ENCODE data around the gene BAZ2B. TPM values are rescaled to one million over a fixed set of nuclear protein-coding genes. Genes with fewer than 3 reads are reported as not detected.

The BAZ2B gene
- total and polyA plus RNA-seq, 2 of the 13 experiments (the other 11 are each of a cell fraction or from before 2014, with no cell fraction given) = 14.0 to 15.1 TPM

- Histone ChIP-seq H3K9ac (ENCODE audit: insufficient read depth, low read depth, low read length) (no peak overlapping the region), H2AFZ (ENCODE audit: low read length) (no peak overlapping the region), H3K4me1 (ENCODE audit: insufficient read depth, low read length) (peaks cover 26% of the 10 kb centered on the region), H4K20me1 (ENCODE audit: insufficient read depth, low read length) (no peaks in the 10 kb centered on the region), H3K4me3 (replicated peaks in 1 of 3; ENCODE audit: insufficient read depth in 1 of 3, low read depth in 2 of 3, low read length in 3 of 3) (no peak overlapping the region), H3K36me3 (replicated peaks in 1 of 2; ENCODE audit: control insufficient read depth in 1 of 2, insufficient read depth in 2 of 2, low read length in 2 of 2) (no peaks in the 10 kb centered on the region), H3K9me3 (ENCODE audit: low read length) (no peaks in the 10 kb centered on the region), H3K4me2 (ENCODE audit: low read depth, low read length) (peak overlapping the region; percentile 41), H3K27ac (ENCODE audit: extremely low read length, insufficient read depth, low read length) (no peak overlapping the region), H3K79me2 (ENCODE audit: insufficient read depth, low read length) (no peaks in the 10 kb centered on the region), H3K27me3 (ENCODE audit: control insufficient read depth in 1 of 2, insufficient read depth in 2 of 2, low read length in 2 of 2) (no peaks in the 10 kb centered on the region)
- in situ Hi-C loops (cut with HindIII; ENCODE audit: extremely low pct_ligation_motif_present, low pct_unique_long_range_greater_than_20kb) (no loop called here), intact Hi-C loops (cut with micrococcal nuclease; ENCODE audit: unreplicated experiment) (no loop called here)
- no peak for DNase-seq (ENCODE audit: low spot score)
- BruUV-seq (replicated peaks) = no TSS peak
- FAIRE-seq = no peak
- CTCF ChIA-PET (ENCODE audit: low intra/inter-chr PET ratio, low total read pairs) = no interaction called here
- WGBS (ENCODE audit: low lambda C conversion rate) = 14% methylated on average over 5 of the region's 6 CpGs
- ATAC-seq = peak; percentile 58
- no peak for TF ChIP-seq CBX5 (CRISPR knock-in tag; IDR thresholded peaks at IDR 0.05; ENCODE audit: borderline replicate concordance)
- TF ChIP-seq ZFP1 (CRISPR knock-in tag; IDR thresholded peaks at IDR 0.05) = no peak
- POLR2A ChIA-PET = no interaction called here
Observed at GRCh38 chr2:159292157-159292556, 324.2 kb downstream of the BAZ2B start.

GRCh38 chr2:159290289-159290907 lies 325.9 kb downstream of the BAZ2B start:
- peak overlapping the region; percentile 67 for H3K4me2 ChIP-seq (ENCODE audit: low read depth, low read length)
- TF ChIP-seq CEBPG (CRISPR knock-in tag; IDR thresholded peaks at IDR 0.05) (peak; percentile 73), ZNF75D (CRISPR knock-in tag; IDR thresholded peaks at IDR 0.05; ENCODE audit: borderline replicate concordance) (no peak), ZNF615 (CRISPR knock-in tag; IDR thresholded peaks at IDR 0.05; ENCODE audit: borderline replicate concordance) (no peak), CERS6 (CRISPR knock-in tag; IDR thresholded peaks at IDR 0.05) (no peak), ZNF850 (CRISPR knock-in tag; conservative IDR thresholded peaks at IDR 0.05) (no peak), MYPOP (CRISPR knock-in tag; IDR thresholded peaks at IDR 0.05) (0 out of 2 replicates have a peak, but pooled peaks have one; percentile 20), CBFB (CRISPR knock-in tag; IDR thresholded peaks at IDR 0.05) (no peak), ARID5B (CRISPR knock-in tag; IDR thresholded peaks at IDR 0.05) (0 out of 2 replicates have a peak, but pooled peaks have one; percentile 23), IRF9 (CRISPR knock-in tag; IDR thresholded peaks at IDR 0.05; ENCODE audit: borderline replicate concordance) (no peak)

More at GRCh38 chr2:159290289-159290907, 325.9 kb downstream of the BAZ2B start:
- BruUV-seq (replicated peaks) = no TSS peak
- DNase-seq (ENCODE audit: low spot score) (peak; percentile 33), ATAC-seq (no peak), FAIRE-seq (no peak)
- no peaks in the 10 kb centered on the region for H4K20me1 ChIP-seq (ENCODE audit: insufficient read depth, low read length)
- no peak overlapping the region for H3K9ac ChIP-seq (ENCODE audit: insufficient read depth, low read depth, low read length)
- WGBS (ENCODE audit: low lambda C conversion rate) = 5% methylated on average over 7 of the region's 7 CpGs
- CTCF ChIA-PET (ENCODE audit: low intra/inter-chr PET ratio, low total read pairs) = no interaction called here
- H3K79me2 ChIP-seq (ENCODE audit: insufficient read depth, low read length) = peaks cover 7% of the 10 kb centered on the region
- H3K9me3 ChIP-seq (ENCODE audit: low read length) = no peaks in the 10 kb centered on the region
- intact Hi-C loops (cut with micrococcal nuclease; ENCODE audit: unreplicated experiment) = no loop called here
- in situ Hi-C loops (cut with HindIII; ENCODE audit: extremely low pct_ligation_motif_present, low pct_unique_long_range_greater_than_20kb) = no loop called here
- peak overlapping the region; percentile 92 for H2AFZ ChIP-seq (ENCODE audit: low read length)
- H3K4me3 ChIP-seq (replicated peaks in 1 of 3; ENCODE audit: insufficient read depth in 1 of 3, low read depth in 2 of 3, low read length in 3 of 3) = peak overlapping the region in 2 of 3 experiments; percentile 17 to 24; a peak in 1 of 6 replicates
- no peaks in the 10 kb centered on the region; a peak in 1 of 5 replicates for H3K27me3 ChIP-seq (ENCODE audit: control insufficient read depth in 1 of 2, insufficient read depth in 2 of 2, low read length in 2 of 2)
- no peaks in the 10 kb centered on the region for H3K36me3 ChIP-seq (replicated peaks in 1 of 2; ENCODE audit: control insufficient read depth in 1 of 2, insufficient read depth in 2 of 2, low read length in 2 of 2)
- POLR2A ChIA-PET = interaction anchor here (0.6 to 1.4 kb wide), 3 partner anchors 55 to 422 kb away, joined by 3 to 6 read pairs (median 3); partner anchors contain the start of gene MARCHF7
- H3K4me1 ChIP-seq (ENCODE audit: insufficient read depth, low read length) = peaks cover 31% of the 10 kb centered on the region
- H3K27ac ChIP-seq (ENCODE audit: extremely low read length, insufficient read depth, low read length) = no peak overlapping the region
